ENCODE results near the gene LAMB1. TPM values are rescaled to one million over a fixed set of nuclear protein-coding genes. Genes with fewer than 3 reads are reported as not detected.
A peak's percentile ranks its signal among the peaks of the same experiment; 100 is the strongest.

Gene LAMB1
- total RNA-seq, 1 donor, result 483 TPM

- H3K4me3 ChIP-seq (ENCODE audit: low read depth, low read length), result no peak overlapping the region
- no peak for DNase-seq (ENCODE audit: low read depth)
- TF ChIP-seq, protein P1, sequence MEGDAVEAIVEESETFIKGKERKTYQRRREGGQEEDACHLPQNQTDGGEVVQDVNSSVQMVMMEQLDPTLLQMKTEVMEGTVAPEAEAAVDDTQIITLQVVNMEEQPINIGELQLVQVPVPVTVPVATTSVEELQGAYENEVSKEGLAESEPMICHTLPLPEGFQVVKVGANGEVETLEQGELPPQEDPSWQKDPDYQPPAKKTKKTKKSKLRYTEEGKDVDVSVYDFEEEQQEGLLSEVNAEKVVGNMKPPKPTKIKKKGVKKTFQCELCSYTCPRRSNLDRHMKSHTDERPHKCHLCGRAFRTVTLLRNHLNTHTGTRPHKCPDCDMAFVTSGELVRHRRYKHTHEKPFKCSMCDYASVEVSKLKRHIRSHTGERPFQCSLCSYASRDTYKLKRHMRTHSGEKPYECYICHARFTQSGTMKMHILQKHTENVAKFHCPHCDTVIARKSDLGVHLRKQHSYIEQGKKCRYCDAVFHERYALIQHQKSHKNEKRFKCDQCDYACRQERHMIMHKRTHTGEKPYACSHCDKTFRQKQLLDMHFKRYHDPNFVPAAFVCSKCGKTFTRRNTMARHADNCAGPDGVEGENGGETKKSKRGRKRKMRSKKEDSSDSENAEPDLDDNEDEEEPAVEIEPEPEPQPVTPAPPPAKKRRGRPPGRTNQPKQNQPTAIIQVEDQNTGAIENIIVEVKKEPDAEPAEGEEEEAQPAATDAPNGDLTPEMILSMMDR (IDR thresholded peaks at IDR 0.05; ENCODE audit: insufficient read depth, low read depth, low read length), result no peak
Measured at GRCh38 chr7:108020585-108020984, 17.6 kb upstream of the LAMB1 start.

- DNase-seq (ENCODE audit: low read depth), result no peak
- H3K4me3 ChIP-seq (ENCODE audit: low read depth, low read length), result no peak overlapping the region
- TF ChIP-seq, protein P1 (IDR thresholded peaks at IDR 0.05; ENCODE audit: insufficient read depth, low read depth, low read length), result no peak
Measured at GRCh38 chr7:108018668-108019067, 15.7 kb upstream of the LAMB1 start.

- no peak overlapping the region for H3K4me3 ChIP-seq (ENCODE audit: low read depth, low read length)
- DNase-seq (ENCODE audit: low read depth), result no peak
- TF ChIP-seq, protein P1 (IDR thresholded peaks at IDR 0.05; ENCODE audit: insufficient read depth, low read depth, low read length), result no peak
Measured at GRCh38 chr7:108017776-108018151, 14.8 kb upstream of the LAMB1 start.

DNA sequence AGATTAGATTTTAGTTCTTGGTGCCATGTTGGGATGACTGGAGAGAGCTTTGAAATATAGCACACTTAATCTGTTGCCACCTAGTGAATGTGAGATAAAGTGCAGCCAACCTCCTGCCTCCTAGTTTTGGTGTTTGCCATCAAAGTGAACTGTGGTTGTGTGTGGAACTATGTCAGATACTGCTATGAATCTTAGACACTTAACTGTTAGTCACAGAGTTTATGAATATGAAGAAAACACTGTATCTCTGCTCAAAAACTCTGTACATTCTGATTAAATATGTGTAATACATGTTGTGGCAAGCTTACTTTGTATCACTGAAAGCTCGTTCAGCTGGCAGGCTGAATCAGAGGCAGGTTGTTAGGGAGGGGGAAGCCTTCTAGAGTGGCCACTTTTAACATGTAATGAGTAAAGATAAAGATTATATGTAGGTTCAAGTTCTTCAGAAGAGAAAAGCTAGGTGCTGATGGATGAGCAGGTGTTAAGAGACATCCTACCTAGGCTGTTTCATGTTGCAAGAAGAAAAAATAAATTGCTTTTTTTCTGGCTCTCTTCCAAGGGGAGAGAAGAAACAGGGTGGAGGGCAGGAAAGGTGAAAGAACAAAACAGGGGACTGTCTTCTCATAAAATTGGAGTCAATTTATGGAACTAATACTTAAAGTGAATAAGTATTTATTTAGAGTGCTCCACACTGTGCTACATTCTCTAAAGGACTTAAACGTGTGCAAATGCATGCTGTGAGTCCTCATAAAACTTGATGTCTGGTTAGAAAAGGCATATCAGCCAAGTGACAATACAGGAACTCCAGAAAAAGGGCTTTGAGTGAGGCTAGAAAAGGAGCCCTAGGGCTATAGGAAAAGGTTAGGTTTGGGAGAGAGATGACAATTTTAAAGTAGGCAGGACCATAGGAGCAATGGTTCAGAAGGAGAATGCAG lies 14.1 kb upstream of the LAMB1 start:
- no peak overlapping the region for H3K4me3 ChIP-seq (ENCODE audit: low read depth, low read length)
- TF ChIP-seq, protein P1 (IDR thresholded peaks at IDR 0.05; ENCODE audit: insufficient read depth, low read depth, low read length), result peak; percentile 48
- peak; percentile 69 for DNase-seq (ENCODE audit: low read depth)

GRCh38 chr7:108015740-108016139 lies 12.8 kb upstream of the LAMB1 start:
- TF ChIP-seq, protein P1 (IDR thresholded peaks at IDR 0.05; ENCODE audit: insufficient read depth, low read depth, low read length), result no peak
- DNase-seq (ENCODE audit: low read depth), result no peak
- no peak overlapping the region for H3K4me3 ChIP-seq (ENCODE audit: low read depth, low read length)

DNA sequence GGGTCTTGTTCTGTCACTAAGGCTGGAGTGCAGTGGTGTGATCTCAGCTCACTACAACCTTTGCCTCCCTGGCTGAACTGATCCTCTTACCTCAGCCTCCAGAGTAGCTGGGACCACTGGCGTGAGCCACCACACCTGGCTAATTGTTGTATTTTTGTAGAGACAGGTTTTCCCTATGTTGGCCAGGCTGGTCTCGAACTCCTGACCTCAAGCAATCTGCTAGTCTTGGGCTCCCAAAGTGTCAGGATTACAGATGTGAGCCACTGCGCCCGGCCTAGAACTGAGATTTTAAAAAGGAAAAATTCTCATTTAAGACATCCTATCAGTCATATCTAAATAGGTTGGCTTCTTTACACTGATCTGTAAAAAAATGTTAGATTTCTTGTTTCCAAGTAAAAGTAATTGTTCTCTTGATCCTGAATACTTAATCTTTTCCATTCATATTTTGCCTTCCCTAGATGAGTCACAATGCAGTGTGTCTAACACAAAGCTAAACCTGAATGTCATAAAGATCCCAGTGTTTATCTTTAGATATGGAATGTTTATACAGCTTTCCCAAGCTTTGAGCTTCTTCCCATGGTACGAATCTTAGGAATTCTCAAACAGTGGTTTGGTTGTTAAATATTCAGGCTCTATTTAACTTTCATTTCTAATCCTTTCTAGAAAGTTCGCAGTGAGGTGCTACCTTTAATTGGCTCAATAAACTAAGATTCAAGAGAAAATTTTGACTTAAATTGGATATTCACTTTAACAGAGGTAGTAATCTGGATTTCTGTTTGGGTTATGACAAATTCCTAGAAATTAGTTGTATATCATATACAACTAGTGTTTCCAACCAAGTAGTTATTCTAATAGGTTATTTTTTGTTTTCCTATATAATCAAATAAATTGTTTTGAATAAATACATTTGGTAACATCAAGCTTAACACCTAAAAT lies 12.1 kb upstream of the LAMB1 start:
- TF ChIP-seq, protein P1 (IDR thresholded peaks at IDR 0.05; ENCODE audit: insufficient read depth, low read depth, low read length), result no peak
- peak; percentile 92 for DNase-seq (ENCODE audit: low read depth)
- H3K4me3 ChIP-seq (ENCODE audit: low read depth, low read length), result no peak overlapping the region

Data from fibroblast of villous mesenchyme (primary cell).